Tibial artery (tissue), 4 donors: Measurements from ENCODE around the gene PRR18.

ENCODE experiments used
- DNase-seq, 2 donors: peaks; one replicate each; pipeline ENCODE4 v3.0.0-alpha.2; 2019
- H3K27ac ChIP-seq, 2 donors: fragments of 200-600 bp; sonication (generic) in 1 of 2; 1 replicate in 1 of 2; 2 replicates in 1 of 2; pipeline ENCODE4 v1.5.1; 2018 to 2019; ENCODE audit warnings: mild to moderate bottlenecking in 1 of 2
- H3K27me3 ChIP-seq, 2 donors: fragments of 200-600 bp; sonication (generic) in 1 of 2; one replicate each; pipeline versions ENCODE4 v1.5.1 to v1.6.0; 2016 to 2019
- H3K36me3 ChIP-seq, 3 donors: fragments of 200-600 bp; sonication (generic) in 2 of 3; one replicate each; pipeline ENCODE4 v1.5.1; 2016 to 2019; ENCODE audit warnings: mild to moderate bottlenecking in 2 of 3
- H3K4me1 ChIP-seq, 4 donors: fragments of 200-600 bp; sonication (generic) in 2 of 4; 1 replicate in 3 of 4; 2 replicates in 1 of 4; pipeline ENCODE4 v1.5.1; 2016 to 2019
- H3K4me3 ChIP-seq, 2 donors: fragments of 200-600 bp; sonication (generic) in 1 of 2; 1 replicate in 1 of 2; 2 replicates in 1 of 2; pipeline ENCODE4 v1.5.1; 2018 to 2019; ENCODE audit warnings: mild to moderate bottlenecking in 2 of 2
- H3K9me3 ChIP-seq, 3 donors: fragments of 200-600 bp; sonication (generic) in 1 of 3; one replicate each; pipeline ENCODE4 v1.5.1; 2016 to 2019
- intact Hi-C: fragments of 100-400 bp; cut with DNase I; formaldehyde crosslinking; loops from one replicate; pipeline ENCODE4 v1.15.0; 2023; ENCODE audit warnings: low total_unique reads
- TF ChIP-seq, protein P1 (sequence below), 2 experiments: fragments of 200-600 bp in 1 of 2; fragments of 450-650 bp in 1 of 2; IDR thresholded peaks; one replicate each; pipeline ENCODE4 v1.5.1; 2017 to 2019; ENCODE audit warnings: antibody characterized with exemption in 2 of 2, mild to moderate bottlenecking in 1 of 2, moderate library complexity in 1 of 2

Gene PRR18

DNA sequence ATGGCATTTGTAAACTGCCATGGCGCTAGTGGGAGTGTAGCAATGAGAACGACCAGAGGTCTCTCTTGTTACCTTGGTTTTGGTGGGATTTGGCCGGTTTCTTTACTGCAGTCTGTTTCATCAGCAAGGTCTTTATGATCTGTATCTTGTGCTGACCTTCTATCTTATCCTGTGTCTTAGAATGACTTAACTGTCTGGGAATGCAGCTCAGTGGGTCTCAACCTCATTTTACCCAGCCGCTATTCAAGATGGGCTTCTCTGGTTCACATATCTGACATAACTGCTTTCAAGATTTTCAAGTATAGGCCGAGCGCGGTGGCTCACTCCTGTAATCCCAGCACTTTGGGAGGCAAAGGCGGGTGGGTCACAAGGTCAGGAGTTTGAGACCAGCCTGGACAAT is 36.0 kb upstream of the PRR18 start:
- Histone ChIP-seq H3K27me3 (no peaks in the 10 kb centered on the region), H3K36me3 (no peaks in the 10 kb centered on the region), H3K4me1 (peaks cover 0 to 34% (median 16%) of the 10 kb centered on the region in 4 donors), H3K4me3 (no peak overlapping the region), H3K9me3 (no peaks in the 10 kb centered on the region), H3K27ac (no peak overlapping the region)
- DNase-seq = no peak
- TF ChIP-seq, protein P1, sequence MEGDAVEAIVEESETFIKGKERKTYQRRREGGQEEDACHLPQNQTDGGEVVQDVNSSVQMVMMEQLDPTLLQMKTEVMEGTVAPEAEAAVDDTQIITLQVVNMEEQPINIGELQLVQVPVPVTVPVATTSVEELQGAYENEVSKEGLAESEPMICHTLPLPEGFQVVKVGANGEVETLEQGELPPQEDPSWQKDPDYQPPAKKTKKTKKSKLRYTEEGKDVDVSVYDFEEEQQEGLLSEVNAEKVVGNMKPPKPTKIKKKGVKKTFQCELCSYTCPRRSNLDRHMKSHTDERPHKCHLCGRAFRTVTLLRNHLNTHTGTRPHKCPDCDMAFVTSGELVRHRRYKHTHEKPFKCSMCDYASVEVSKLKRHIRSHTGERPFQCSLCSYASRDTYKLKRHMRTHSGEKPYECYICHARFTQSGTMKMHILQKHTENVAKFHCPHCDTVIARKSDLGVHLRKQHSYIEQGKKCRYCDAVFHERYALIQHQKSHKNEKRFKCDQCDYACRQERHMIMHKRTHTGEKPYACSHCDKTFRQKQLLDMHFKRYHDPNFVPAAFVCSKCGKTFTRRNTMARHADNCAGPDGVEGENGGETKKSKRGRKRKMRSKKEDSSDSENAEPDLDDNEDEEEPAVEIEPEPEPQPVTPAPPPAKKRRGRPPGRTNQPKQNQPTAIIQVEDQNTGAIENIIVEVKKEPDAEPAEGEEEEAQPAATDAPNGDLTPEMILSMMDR (IDR thresholded peaks at IDR 0.05) = no peak
- intact Hi-C loops = loop anchor here (5.0 kb wide), 1 partner anchor 38 kb away; the partner anchor contains the start of gene MPC1

DNA sequence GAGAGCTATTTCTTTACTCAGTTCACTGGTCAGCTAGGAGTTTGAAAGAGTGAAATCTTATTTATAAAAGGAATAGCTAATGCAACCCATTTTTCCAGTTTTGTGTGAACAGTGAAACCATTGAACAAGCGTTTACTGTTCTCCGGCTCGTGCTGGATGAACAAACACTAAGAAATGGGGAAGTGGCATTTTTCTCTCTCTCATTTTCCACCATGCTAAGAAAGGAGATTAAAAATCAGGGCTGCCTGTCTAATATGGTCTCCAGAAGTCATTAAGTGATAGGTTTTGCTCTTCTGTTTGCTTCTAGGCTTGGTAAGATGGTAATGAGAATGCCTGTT is 34.9 kb upstream of the PRR18 start:
- Histone ChIP-seq H3K36me3 (no peaks in the 10 kb centered on the region), H3K9me3 (no peaks in the 10 kb centered on the region), H3K4me1 (peaks cover 0 to 45% (median 21%) of the 10 kb centered on the region in 4 donors), H3K4me3 (peak overlapping the region; percentile 63 to 75), H3K27ac (peak overlapping the region; percentile 83 to 87), H3K27me3 (no peaks in the 10 kb centered on the region)
- TF ChIP-seq, protein P1 (IDR thresholded peaks at IDR 0.05) = no peak
- DNase-seq = no peak
- intact Hi-C loops = loop anchor here (5.0 kb wide), 1 partner anchor 39 kb away; the partner anchor contains the start of gene MPC1

DNA sequence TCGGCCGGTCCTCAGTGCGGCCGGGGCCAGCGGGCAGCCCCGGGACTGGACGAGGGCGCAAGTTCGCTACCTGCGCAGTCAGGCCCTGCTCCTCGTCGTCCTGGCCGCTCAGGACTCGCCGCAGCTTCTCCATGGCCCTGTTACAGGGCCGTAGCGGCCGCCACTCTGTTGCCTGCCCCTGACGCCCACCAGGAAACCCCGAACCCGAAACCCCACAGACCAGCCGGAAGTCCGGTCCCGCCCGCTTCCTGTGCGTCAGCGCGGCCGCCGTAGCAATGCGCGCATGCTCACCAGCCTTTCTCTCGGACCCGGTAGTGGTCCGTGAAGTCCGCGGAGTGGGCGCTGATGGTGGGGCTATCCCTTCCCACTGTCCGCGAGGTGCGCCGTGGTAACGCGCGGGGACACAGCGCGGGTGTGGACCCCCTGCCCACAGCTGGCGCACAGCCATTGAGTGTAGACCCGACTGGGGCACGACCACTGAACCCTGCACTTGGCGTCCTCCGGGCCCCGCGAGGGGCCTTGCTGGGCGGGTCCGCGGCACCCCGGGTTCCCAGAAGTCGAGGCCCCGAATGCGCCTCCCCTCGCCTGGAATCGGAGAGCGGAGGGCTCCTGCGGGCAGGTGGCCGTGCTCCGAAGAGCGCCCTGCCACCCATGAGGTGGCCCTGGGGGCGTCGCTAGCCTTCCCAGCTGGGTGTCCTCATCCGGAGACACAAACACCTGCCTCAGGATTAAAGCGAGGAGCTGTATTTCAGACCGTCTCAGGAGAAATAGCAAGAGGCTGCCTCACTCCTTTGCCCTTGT is 34.4 kb upstream of the PRR18 start, which contains the start of gene SFT2D1:
Gene SFT2D1 (minus strand): TSS at position 197 of the 801 bp plus-strand sequence. CDS start 64 bp downstream, at position 133.
- Histone ChIP-seq H3K27me3 (no peaks in the 10 kb centered on the region), H3K4me1 (peaks cover 0 to 46% (median 23%) of the 10 kb centered on the region in 4 donors), H3K36me3 (peaks cover 0 to 4% (median 0%) of the 10 kb centered on the region in 3 donors), H3K4me3 (peak within 1 kb of the TSS; percentile 63 to 75), H3K9me3 (no peaks in the 10 kb centered on the region), H3K27ac (peak within 1 kb of the TSS; percentile 83 to 87)
- intact Hi-C loops = loop anchor here (5.0 kb wide), 1 partner anchor 40 kb away; the partner anchor contains the start of gene MPC1
- peak; percentile 83 to 90 for DNase-seq
- TF ChIP-seq, protein P1 (IDR thresholded peaks at IDR 0.05) = no peak

DNA sequence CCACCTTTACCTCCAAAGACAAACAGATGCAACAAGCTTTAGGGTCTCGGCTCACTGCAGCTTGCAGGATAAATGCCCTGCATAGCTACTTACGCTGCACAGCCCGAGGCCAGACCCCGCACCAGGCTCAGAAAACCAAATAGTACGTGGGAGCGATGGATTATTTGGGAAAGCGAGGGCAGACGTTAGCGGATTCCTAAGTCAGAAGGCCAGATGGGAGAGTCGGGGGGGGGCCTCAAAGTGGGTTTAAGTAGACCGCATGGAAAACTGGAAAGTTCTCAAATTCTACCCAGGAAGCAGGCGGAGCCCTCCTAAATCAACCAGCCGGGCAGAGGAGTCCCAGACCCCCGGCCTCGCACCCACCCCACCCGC is 33.8 kb upstream of the PRR18 start:
- TF ChIP-seq, protein P1 (IDR thresholded peaks at IDR 0.05) = no peak
- Histone ChIP-seq H3K4me3 (peak overlapping the region; percentile 63 to 75), H3K27me3 (no peaks in the 10 kb centered on the region), H3K9me3 (no peaks in the 10 kb centered on the region), H3K27ac (peak overlapping the region; percentile 83 to 87), H3K4me1 (peaks cover 0 to 51% (median 23%) of the 10 kb centered on the region in 4 donors), H3K36me3 (peaks cover 0 to 9% (median 0%) of the 10 kb centered on the region in 3 donors)
- DNase-seq = no peak
- intact Hi-C loops = loop anchor here (5.0 kb wide), 1 partner anchor 40 kb away; the partner anchor contains the start of gene MPC1

DNA sequence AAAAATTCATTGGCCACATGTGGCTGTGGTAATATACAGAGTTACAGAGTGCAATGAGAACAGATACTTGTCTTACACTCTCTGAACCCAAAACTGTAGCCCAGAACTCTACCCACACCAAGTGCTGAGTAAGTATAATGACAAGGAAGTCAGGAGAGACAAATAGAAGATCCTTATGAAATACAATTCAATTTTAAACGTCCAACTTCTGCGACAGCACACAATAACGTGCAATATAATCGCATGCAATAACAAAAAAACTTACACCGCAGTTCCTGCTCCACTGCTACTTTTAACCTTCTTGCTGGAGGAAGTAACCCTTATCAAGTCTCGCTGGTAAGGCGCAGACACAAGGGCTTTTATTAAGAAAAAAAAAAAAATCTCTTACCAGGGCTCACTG is 33.3 kb upstream of the PRR18 start:
- intact Hi-C loops = loop anchor here (5.0 kb wide), 1 partner anchor 41 kb away; the partner anchor contains the start of gene MPC1
- H3K27me3 ChIP-seq = no peaks in the 10 kb centered on the region

More for the DNA sequence above, 33.3 kb upstream of the PRR18 start:
- Histone ChIP-seq H3K4me1 (peaks cover 0 to 52% (median 23%) of the 10 kb centered on the region in 4 donors), H3K27ac (peak overlapping the region; percentile 83 to 87), H3K36me3 (peaks cover 0 to 12% (median 0%) of the 10 kb centered on the region in 3 donors), H3K9me3 (no peaks in the 10 kb centered on the region), H3K4me3 (peak overlapping the region; percentile 63 to 75)
- DNase-seq = no peak
- TF ChIP-seq, protein P1 (IDR thresholded peaks at IDR 0.05) = no peak
